IMR-90 (cell line): ENCODE measurements around the gene ADGRV1. TPM values are rescaled to one million over a fixed set of nuclear protein-coding genes. Genes with fewer than 3 reads are reported as not detected.

Experiments
- ATAC-seq: fragments of 200-7000 bp; cut with Tn5 transposase; 2 replicates; pipeline ENCODE4 v1.9.1; 2020; ENCODE audit warnings: low read depth, mild to moderate bottlenecking, moderate library complexity
- BruUV-seq: library from RNA; stranded (reverse); fragments of 400-500 nt; replicated peaks from 2 replicates; lab custom pipeline; 2021; lab: Mats Ljungman, UMichigan
- CTCF ChIA-PET: fragments of 300-600 bp; formaldehyde crosslinking; extraction: SDS; loops from one replicate; lab custom pipeline; 2021; ENCODE audit warnings: antibody characterized with exemption; lab: Yijun Ruan, JAX
- POLR2A ChIA-PET: fragments of 300-600 bp; sonication (Branson Sonifier 250); formaldehyde crosslinking; loops from one replicate; lab custom pipeline; 2022; ENCODE audit warnings: antibody characterized with exemption; ENCODE audit not compliant: unreplicated experiment; lab: Charles Lee
- DNase-seq: peaks from one replicate; pipeline ENCODE4 v3.0.0; 2013
- H2AFZ ChIP-seq: replicated peaks from 2 replicates; pipeline ENCODE3; 2013; ENCODE audit warnings: low read length, mild to moderate bottlenecking; ENCODE audit not compliant: poor library complexity
- H2AK5ac ChIP-seq: 2 replicates; pipeline ENCODE4 v1.6.1; 2013; ENCODE audit warnings: low read depth, low read length, inconsistent platforms
- H2AK9ac ChIP-seq: replicated peaks from 2 replicates; pipeline ENCODE3; 2013; ENCODE audit warnings: mild to moderate bottlenecking, low read depth, low read length, moderate library complexity; ENCODE audit not compliant: poor library complexity
- H2BK120ac ChIP-seq: 2 replicates; pipeline ENCODE4 v1.6.1; 2013; ENCODE audit warnings: low read depth, low read length, inconsistent platforms
- H2BK15ac ChIP-seq: 3 replicates; pipeline ENCODE4 v1.6.1; 2013; ENCODE audit warnings: low read depth, low read length, inconsistent platforms
- H2BK20ac ChIP-seq: 2 replicates; pipeline ENCODE4 v1.6.1; 2013; ENCODE audit warnings: low read depth, mild to moderate bottlenecking, inconsistent platforms, low read length, moderate library complexity
- H2BK5ac ChIP-seq: 2 replicates; pipeline ENCODE4 v1.6.1; 2013; ENCODE audit warnings: mild to moderate bottlenecking, low read depth, low read length, inconsistent platforms; ENCODE audit not compliant: poor library complexity, severe bottlenecking
- H3K14ac ChIP-seq: replicated peaks from 2 replicates; pipeline ENCODE4 v1.6.1; 2013; ENCODE audit warnings: low read depth, low read length, inconsistent platforms
- H3K18ac ChIP-seq: 2 replicates; pipeline ENCODE4 v1.6.1; 2013; ENCODE audit warnings: low read depth, low read length, control low read depth
- H3K23ac ChIP-seq: 2 replicates; pipeline ENCODE4 v1.6.1; 2013; ENCODE audit warnings: low read depth, low read length, inconsistent platforms
- H3K27ac ChIP-seq: 2 replicates; pipeline ENCODE4 v1.5.1; 2013; ENCODE audit warnings: mild to moderate bottlenecking, control low read depth, low read length; ENCODE audit not compliant: insufficient read depth
- H3K27me3 ChIP-seq: 2 replicates; pipeline ENCODE4 v1.6.1; 2013; ENCODE audit warnings: low read length; ENCODE audit not compliant: control insufficient read depth, insufficient read depth
- H3K36me3 ChIP-seq: 2 replicates; pipeline ENCODE4 v1.6.1; 2013; ENCODE audit warnings: low read length, mixed read lengths; ENCODE audit not compliant: control insufficient read depth, insufficient read depth
- H3K4ac ChIP-seq: 2 replicates; pipeline ENCODE4 v1.6.1; 2013; ENCODE audit warnings: low read depth, low read length, inconsistent platforms
- H3K4me1 ChIP-seq: 2 replicates; pipeline ENCODE4 v1.6.1; 2013; ENCODE audit warnings: low read length, mixed read lengths; ENCODE audit not compliant: control insufficient read depth, insufficient read depth
- H3K4me2 ChIP-seq: 2 replicates; pipeline ENCODE4 v1.6.1; 2013; ENCODE audit warnings: low read depth, mild to moderate bottlenecking, control low read depth, low read length, moderate library complexity
- H3K4me3 ChIP-seq: 2 replicates; pipeline ENCODE4 v1.5.1; 2013; ENCODE audit warnings: low read depth, mild to moderate bottlenecking, control low read depth, low read length, moderate library complexity; ENCODE audit not compliant: insufficient read depth
- H3K56ac ChIP-seq: 2 replicates; pipeline ENCODE4 v1.6.1; 2013; ENCODE audit warnings: low read length, inconsistent platforms; ENCODE audit not compliant: insufficient read depth; ENCODE audit errors: extremely low read depth
- H3K79me1 ChIP-seq, 2 experiments: 2 replicates each; pipeline ENCODE4 v1.6.1; 2013; ENCODE audit warnings: low read length in 2 of 2, inconsistent platforms in 1 of 2, low read depth in 1 of 2
- H3K9ac ChIP-seq: 2 replicates; pipeline ENCODE4 v1.6.1; 2013; ENCODE audit warnings: low read depth, low read length, control low read depth
- H3K9me1 ChIP-seq: 2 replicates; pipeline ENCODE4 v1.6.1; 2013; ENCODE audit warnings: low read length, inconsistent platforms; ENCODE audit not compliant: insufficient read depth
- H3K9me3 ChIP-seq: 2 replicates; pipeline ENCODE4 v1.6.1; 2013; ENCODE audit warnings: low read length; ENCODE audit not compliant: control insufficient read depth, insufficient read depth
- H4K20me1 ChIP-seq: 2 replicates; pipeline ENCODE4 v1.6.1; 2013; ENCODE audit warnings: low read length, inconsistent platforms; ENCODE audit not compliant: insufficient read depth
- H4K5ac ChIP-seq: 2 replicates; pipeline ENCODE4 v1.6.1; 2013; ENCODE audit warnings: mild to moderate bottlenecking, low read depth, low read length, control low read depth
- H4K8ac ChIP-seq, 2 experiments: 2 replicates each; pipeline ENCODE4 v1.6.1; 2013; ENCODE audit warnings: low read depth in 2 of 2, low read length in 2 of 2, control low read depth in 1 of 2, inconsistent platforms in 1 of 2
- H4K91ac ChIP-seq: 2 replicates; pipeline ENCODE4 v1.6.1; 2013; ENCODE audit warnings: low read depth, low read length, inconsistent platforms; ENCODE audit not compliant: insufficient read depth
- CEBPB ChIP-seq: IDR thresholded peaks from 2 replicates; pipeline ENCODE4 v1.6.1; 2012; ENCODE audit warnings: low read depth, low read length, improper control_type of control experiment
- CHD1 ChIP-seq: IDR thresholded peaks from 2 replicates; pipeline ENCODE4 v1.6.1; 2012; ENCODE audit warnings: low read depth, low read length, improper control_type of control experiment
- MXI1 ChIP-seq: IDR thresholded peaks from 2 replicates; pipeline ENCODE4 v1.6.1; 2012; ENCODE audit warnings: low read depth, mild to moderate bottlenecking, low read length, moderate library complexity, borderline replicate concordance
- NFE2L2 ChIP-seq: fragments of 150-350 bp; IDR thresholded peaks from 2 replicates; pipeline ENCODE4 v1.6.1; 2016; ENCODE audit warnings: low read depth, mild to moderate bottlenecking, low read length
- POLR2A ChIP-seq: IDR thresholded peaks from 2 replicates; pipeline ENCODE4 v1.6.1; 2012; ENCODE audit warnings: mild to moderate bottlenecking, low read depth, low read length
- RAD21 ChIP-seq: IDR thresholded peaks from 2 replicates; pipeline ENCODE4 v1.6.1; 2012; ENCODE audit warnings: low read length, improper control_type of control experiment
- RCOR1 ChIP-seq: IDR thresholded peaks from 2 replicates; pipeline ENCODE4 v1.6.1; 2012; ENCODE audit warnings: mild to moderate bottlenecking, low read length, improper control_type of control experiment; ENCODE audit not compliant: insufficient replicate concordance
- SMC3 ChIP-seq: fragments of 150-350 bp; IDR thresholded peaks from 2 replicates; pipeline ENCODE4 v1.6.1; 2016; ENCODE audit warnings: low read depth, mild to moderate bottlenecking, antibody characterized with exemption, low read length, moderate library complexity
- USF2 ChIP-seq: fragments of 150-350 bp; IDR thresholded peaks from 2 replicates; pipeline ENCODE4 v1.6.1; 2017; ENCODE audit warnings: mild to moderate bottlenecking, antibody characterized with exemption, low read length, low read depth
- WGBS, 2 experiments: methylation state at CpG; one replicate each; pipeline versions ENCODE4 v1.1.5 to v1.1.7; 2013; ENCODE audit warnings: missing lambda C conversion rate in 2 of 2; ENCODE audit not compliant: insufficient read length in 1 of 2; ENCODE audit errors: extremely low coverage in 2 of 2; 5-methylcytosine and 5-hydroxymethylcytosine counted together
- dilution Hi-C: fragments of 300-500 bp; cut with HindIII; formaldehyde crosslinking; loops from one replicate; pipeline ENCODE4 v1.14.3; 2018; ENCODE audit warnings: low sequenced_read_pairs; ENCODE audit not compliant: unreplicated experiment
- in situ Hi-C: fragments of 300-500 bp; cut with MboI; formaldehyde crosslinking; loops from 3 replicates; pipeline ENCODE4 v1.14.3; 2019; ENCODE audit warnings: low sequenced_read_pairs, inconsistent platforms, mixed read lengths
- intact Hi-C: fragments of 100-400 bp; cut with micrococcal nuclease; formaldehyde crosslinking; loops from 2 replicates; pipeline ENCODE4 v1.10.0; 2022
- polyA plus RNA-seq, 3 experiments: library from polyadenylated mRNA; depleted of rRNA; stranded (reverse); fragments of >200 nt; gene quantifications; 2 replicates each; pipeline ENCODE4 v1.2.3, GENCODE V29; 2012; ENCODE audit warnings: low replicate concordance in 1 of 3
- total RNA-seq: library from RNA; depleted of rRNA; stranded (reverse); fragments of >200 nt; gene quantifications from 2 replicates; pipeline ENCODE4 v1.2.3, GENCODE V29; 2012
- TF ChIP-seq, protein P1 (sequence below): conservative IDR thresholded peaks from 2 replicates; pipeline ENCODE4 v1.5.1; 2012; ENCODE audit warnings: mild to moderate bottlenecking, low read depth, low read length, improper control_type of control experiment
- TF ChIP-seq, protein P2 (sequence below): fragments of 150-350 bp; IDR thresholded peaks from 2 replicates; pipeline ENCODE4 v1.6.1; 2016; ENCODE audit warnings: low read depth, mild to moderate bottlenecking, low read length, moderate library complexity, borderline replicate concordance

Gene ADGRV1
- total and polyA plus RNA-seq, 2 of the 4 experiments (the other 2 are of a cell fraction) = under 0.01 TPM; not detected in 1

GRCh38 chr5:90930756-90931431 is 372.3 kb downstream of the ADGRV1 start (continued):
- TF ChIP-seq CEBPB = no peak

DNA sequence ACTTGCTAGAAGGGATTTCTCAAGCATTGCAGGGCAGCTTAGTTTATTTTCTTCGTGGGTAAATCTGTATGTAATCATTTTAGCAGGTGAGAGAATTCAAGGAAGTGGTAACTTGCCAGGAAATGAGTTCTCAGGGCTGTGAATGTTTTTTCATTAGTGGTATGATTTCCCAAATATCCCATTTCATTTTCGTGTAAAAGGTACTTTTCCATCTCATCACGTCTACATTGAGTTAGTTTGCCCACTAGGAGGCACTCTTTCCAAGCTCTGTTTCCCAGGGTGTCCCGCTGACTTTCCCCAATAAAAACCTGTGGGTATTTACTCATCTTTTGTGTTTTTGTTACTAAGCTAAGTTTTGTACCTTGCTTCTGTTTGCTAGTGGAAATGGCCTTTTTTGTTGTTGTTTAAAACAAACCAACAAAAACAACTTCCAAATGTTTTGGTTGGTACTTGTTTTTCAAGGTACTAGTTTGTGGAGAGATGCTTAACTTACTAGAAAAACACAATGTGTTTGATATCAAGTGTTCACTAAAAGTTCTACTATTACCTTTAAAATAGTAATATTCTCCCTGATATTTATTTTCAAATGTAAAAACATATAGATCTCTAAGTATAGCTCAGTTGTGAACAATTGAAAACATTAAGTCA is 373.6 kb downstream of the ADGRV1 start:
- H4K8ac ChIP-seq = no peak overlapping the region
- ATAC-seq (peak; percentile 77), DNase-seq (peak; percentile 70)
- no peak overlapping the region for H2BK20ac ChIP-seq
- no peak overlapping the region for H3K56ac ChIP-seq
- BruUV-seq = no TSS peak
- H3K18ac ChIP-seq = no peak overlapping the region
- peaks cover 1% of the 10 kb centered on the region; the same call in 1 of the 2 replicates for H3K4me1 ChIP-seq
- ChIA-PET CTCF (interaction anchor here (0.5 to 2.7 kb wide), 21 partner anchors 11 to 490 kb away, joined by 3 to 38 read pairs (median 3); partner anchors contain the start of gene ARRDC3), POLR2A (interaction anchor here (1.0 kb wide), 1 partner anchor 449 kb away, joined by 3 read pairs; no protein-coding TSS in a partner anchor)
- dilution Hi-C loops = no loop called here
- H4K20me1 ChIP-seq = no peaks in the 10 kb centered on the region
- H4K5ac ChIP-seq = no peak overlapping the region; the same call in 1 of the 2 replicates
- in situ Hi-C loops = loop anchor here (5.0 to 10.0 kb wide), 2 partner anchors 173 to 465 kb away; no protein-coding TSS in a partner anchor
- WGBS, 2 experiments = no CpG with 5 or more reads among the region's 4 CpGs
- no peak overlapping the region for H4K91ac ChIP-seq
- H3K36me3 ChIP-seq = no peaks in the 10 kb centered on the region
- H2BK120ac ChIP-seq = no peak overlapping the region
- no peak overlapping the region for H3K27ac ChIP-seq
- H2AK5ac ChIP-seq = no peak overlapping the region
- H2BK5ac ChIP-seq = no peak overlapping the region
- H2AK9ac ChIP-seq = no peak overlapping the region
- no peak overlapping the region for H2BK15ac ChIP-seq
- TF ChIP-seq, protein P1, sequence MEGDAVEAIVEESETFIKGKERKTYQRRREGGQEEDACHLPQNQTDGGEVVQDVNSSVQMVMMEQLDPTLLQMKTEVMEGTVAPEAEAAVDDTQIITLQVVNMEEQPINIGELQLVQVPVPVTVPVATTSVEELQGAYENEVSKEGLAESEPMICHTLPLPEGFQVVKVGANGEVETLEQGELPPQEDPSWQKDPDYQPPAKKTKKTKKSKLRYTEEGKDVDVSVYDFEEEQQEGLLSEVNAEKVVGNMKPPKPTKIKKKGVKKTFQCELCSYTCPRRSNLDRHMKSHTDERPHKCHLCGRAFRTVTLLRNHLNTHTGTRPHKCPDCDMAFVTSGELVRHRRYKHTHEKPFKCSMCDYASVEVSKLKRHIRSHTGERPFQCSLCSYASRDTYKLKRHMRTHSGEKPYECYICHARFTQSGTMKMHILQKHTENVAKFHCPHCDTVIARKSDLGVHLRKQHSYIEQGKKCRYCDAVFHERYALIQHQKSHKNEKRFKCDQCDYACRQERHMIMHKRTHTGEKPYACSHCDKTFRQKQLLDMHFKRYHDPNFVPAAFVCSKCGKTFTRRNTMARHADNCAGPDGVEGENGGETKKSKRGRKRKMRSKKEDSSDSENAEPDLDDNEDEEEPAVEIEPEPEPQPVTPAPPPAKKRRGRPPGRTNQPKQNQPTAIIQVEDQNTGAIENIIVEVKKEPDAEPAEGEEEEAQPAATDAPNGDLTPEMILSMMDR = peak; percentile 90
- TF ChIP-seq SMC3 (peak; percentile 84), RCOR1 (no peak), NFE2L2 (no peak), MXI1 (no peak), POLR2A (no peak), USF2 (no peak), RAD21 (peak; percentile 87), CHD1 (no peak)
- TF ChIP-seq, protein P2, sequence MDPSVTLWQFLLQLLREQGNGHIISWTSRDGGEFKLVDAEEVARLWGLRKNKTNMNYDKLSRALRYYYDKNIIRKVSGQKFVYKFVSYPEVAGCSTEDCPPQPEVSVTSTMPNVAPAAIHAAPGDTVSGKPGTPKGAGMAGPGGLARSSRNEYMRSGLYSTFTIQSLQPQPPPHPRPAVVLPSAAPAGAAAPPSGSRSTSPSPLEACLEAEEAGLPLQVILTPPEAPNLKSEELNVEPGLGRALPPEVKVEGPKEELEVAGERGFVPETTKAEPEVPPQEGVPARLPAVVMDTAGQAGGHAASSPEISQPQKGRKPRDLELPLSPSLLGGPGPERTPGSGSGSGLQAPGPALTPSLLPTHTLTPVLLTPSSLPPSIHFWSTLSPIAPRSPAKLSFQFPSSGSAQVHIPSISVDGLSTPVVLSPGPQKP = no peak
- no peak overlapping the region for H3K14ac ChIP-seq
- H3K9me1 ChIP-seq = no peaks in the 10 kb centered on the region
- H3K27me3 ChIP-seq = no peaks in the 10 kb centered on the region
- no peaks in the 10 kb centered on the region for H3K79me1 ChIP-seq
- no peak overlapping the region for H3K9ac ChIP-seq
- no peak overlapping the region for H3K23ac ChIP-seq
- H2AFZ ChIP-seq = no peak overlapping the region
- peak overlapping the region; percentile 46; the same call in 1 of the 2 replicates for H3K4me2 ChIP-seq
- H3K4me3 ChIP-seq = no peak overlapping the region
- H3K9me3 ChIP-seq = no peaks in the 10 kb centered on the region
- intact Hi-C loops = loop anchor here (1.0 to 10.0 kb wide), 4 partner anchors 65 to 453 kb away; no protein-coding TSS in a partner anchor
- no peak overlapping the region for H3K4ac ChIP-seq
